SK-N-SH treated with all-trans-retinoic acid at 6 μM for 48 hours (cell line): ENCODE data around the gene PRKACB.

ENCODE experiments used
- ATAC-seq: fragments of 200-7000 bp; cut with Tn5 transposase; 3 replicates; pipeline ENCODE4 v1.9.1; 2020; ENCODE audit warnings: mild to moderate bottlenecking, moderate library complexity
- ARNTL ChIP-seq: fragments of 450-650 bp; formaldehyde crosslinking; IDR thresholded peaks from 2 replicates; pipeline ENCODE4 v1.5.0; 2020; ENCODE audit warnings: low read depth, mild to moderate bottlenecking, moderate library complexity, borderline replicate concordance
- BACH2 ChIP-seq: fragments of 250-450 bp; sonication (Bioruptor Pico); IDR thresholded peaks from 2 replicates; pipeline ENCODE4 v1.9.0; 2021; ENCODE audit warnings: mild to moderate bottlenecking, borderline replicate concordance
- CSDC2 ChIP-seq: fragments of 250-450 bp; sonication (Bioruptor Pico); IDR thresholded peaks from 2 replicates; pipeline ENCODE4 v1.5.0; 2020; ENCODE audit warnings: mild to moderate bottlenecking, moderate library complexity
- ESRRG ChIP-seq: fragments of 250-450 bp; sonication (Bioruptor Pico); IDR thresholded peaks from 2 replicates; pipeline ENCODE4 v1.6.1; 2021; ENCODE audit warnings: mild to moderate bottlenecking
- GLIS3 ChIP-seq: fragments of 250-450 bp; sonication (Bioruptor Pico); IDR thresholded peaks from 2 replicates; pipeline ENCODE4 v1.5.0; 2020; ENCODE audit warnings: mild to moderate bottlenecking, moderate library complexity
- ISL1 ChIP-seq: fragments of 250-450 bp; sonication (Bioruptor Pico); IDR thresholded peaks from 2 replicates; pipeline ENCODE4 v2.1.2; 2022; ENCODE audit warnings: mild to moderate bottlenecking, moderate library complexity
- PPARA ChIP-seq: fragments of 250-450 bp; sonication (Bioruptor Pico); IDR thresholded peaks from 2 replicates; pipeline ENCODE4 v1.5.0; 2020; ENCODE audit warnings: mild to moderate bottlenecking, borderline replicate concordance
- RARB ChIP-seq: fragments of 250-450 bp; sonication (Bioruptor Pico); IDR thresholded peaks from 2 replicates; pipeline ENCODE4 v1.8.0; 2021; ENCODE audit warnings: mild to moderate bottlenecking, moderate library complexity
- SNAI2 ChIP-seq: fragments of 250-450 bp; sonication (Bioruptor Pico); IDR thresholded peaks from 2 replicates; pipeline ENCODE4 v1.5.0; 2020; ENCODE audit warnings: mild to moderate bottlenecking, moderate library complexity
- TCF4 ChIP-seq: fragments of 250-450 bp; sonication (Bioruptor Pico); IDR thresholded peaks from 2 replicates; pipeline ENCODE4 v1.8.0; 2021; ENCODE audit warnings: mild to moderate bottlenecking, moderate library complexity, borderline replicate concordance
- TOX ChIP-seq: fragments of 250-450 bp; sonication (Bioruptor Pico); IDR thresholded peaks from 2 replicates; pipeline ENCODE4 v1.8.0; 2021; ENCODE audit warnings: mild to moderate bottlenecking, moderate library complexity, borderline replicate concordance
- TSHZ2 ChIP-seq: fragments of 250-450 bp; sonication (Bioruptor Pico); IDR thresholded peaks from 2 replicates; pipeline ENCODE4 v1.5.0; 2020; ENCODE audit warnings: mild to moderate bottlenecking, moderate library complexity
- ZC3H10 ChIP-seq: fragments of 250-450 bp; sonication (Bioruptor Pico); IDR thresholded peaks from 2 replicates; pipeline ENCODE4 v1.5.1; 2021; ENCODE audit warnings: mild to moderate bottlenecking, moderate library complexity
- ZFP3 ChIP-seq: fragments of 250-450 bp; sonication (Bioruptor Pico); IDR thresholded peaks from 2 replicates; pipeline ENCODE4 v1.5.0; 2020; ENCODE audit warnings: mild to moderate bottlenecking, moderate library complexity
- ZFP30 ChIP-seq: fragments of 450-650 bp; formaldehyde crosslinking; IDR thresholded peaks from 2 replicates; pipeline ENCODE4 v1.5.0; 2022; ENCODE audit warnings: mild to moderate bottlenecking, moderate library complexity
- ZNF565 ChIP-seq: fragments of 450-650 bp; formaldehyde crosslinking; conservative IDR thresholded peaks from 2 replicates; pipeline ENCODE4 v1.5.0; 2020; ENCODE audit warnings: low read depth, mild to moderate bottlenecking, moderate library complexity
- ZNF70 ChIP-seq: fragments of 450-650 bp; formaldehyde crosslinking; IDR thresholded peaks from 2 replicates; pipeline ENCODE4 v1.5.0; 2020; ENCODE audit warnings: mild to moderate bottlenecking, moderate library complexity
- ZNF8 ChIP-seq: fragments of 450-650 bp; formaldehyde crosslinking; IDR thresholded peaks from 2 replicates; pipeline ENCODE4 v1.5.0; 2020; ENCODE audit warnings: mild to moderate bottlenecking, moderate library complexity
- TF ChIP-seq, protein P1 (sequence below): fragments of 250-450 bp; sonication (Bioruptor Pico); IDR thresholded peaks from 2 replicates; pipeline ENCODE4 v1.5.1; 2020; ENCODE audit warnings: low read depth, mild to moderate bottlenecking, moderate library complexity
- TF ChIP-seq, protein P2 (sequence below): fragments of 250-450 bp; sonication (Bioruptor Pico); IDR thresholded peaks from 2 replicates; pipeline ENCODE4 v1.8.0; 2020; ENCODE audit warnings: mild to moderate bottlenecking, moderate library complexity, borderline replicate concordance
- TF ChIP-seq, protein P3 (sequence below): fragments of 250-450 bp; sonication (Bioruptor Pico); IDR thresholded peaks from 2 replicates; pipeline ENCODE4 v1.5.1; 2021; ENCODE audit warnings: mild to moderate bottlenecking, moderate library complexity

Gene PRKACB

DNA sequence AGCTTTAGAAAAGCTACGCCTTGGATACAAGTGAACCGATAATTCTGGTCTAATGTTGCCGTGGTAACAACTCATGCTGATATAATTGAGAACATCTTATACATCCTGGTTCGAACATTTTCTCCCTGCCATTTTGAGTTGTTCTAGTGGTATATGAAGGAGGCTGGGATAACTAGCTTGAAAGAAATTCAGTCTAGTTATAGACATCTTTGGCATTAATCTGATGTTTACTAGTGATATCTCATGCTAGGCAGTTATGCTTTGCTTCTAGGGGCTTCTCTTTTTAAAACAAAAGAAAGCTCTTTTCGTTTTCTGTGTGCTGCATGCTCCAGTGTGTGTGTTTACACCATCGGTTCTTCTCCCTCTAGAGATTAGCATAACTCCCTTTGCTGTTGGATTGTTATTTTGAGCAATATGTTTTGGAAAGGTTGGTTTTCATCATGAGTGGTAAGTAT is 20.5 kb downstream of the PRKACB start:
- ATAC-seq = peak; percentile 90
- no peak for TF ChIP-seq PPARA
- no peak for TF ChIP-seq RARB
- TF ChIP-seq CSDC2 (CRISPR knock-in tag) = no peak
- TF ChIP-seq ZNF8 = no peak
- no peak for TF ChIP-seq ZC3H10 (CRISPR knock-in tag)
- TF ChIP-seq, protein P1, sequence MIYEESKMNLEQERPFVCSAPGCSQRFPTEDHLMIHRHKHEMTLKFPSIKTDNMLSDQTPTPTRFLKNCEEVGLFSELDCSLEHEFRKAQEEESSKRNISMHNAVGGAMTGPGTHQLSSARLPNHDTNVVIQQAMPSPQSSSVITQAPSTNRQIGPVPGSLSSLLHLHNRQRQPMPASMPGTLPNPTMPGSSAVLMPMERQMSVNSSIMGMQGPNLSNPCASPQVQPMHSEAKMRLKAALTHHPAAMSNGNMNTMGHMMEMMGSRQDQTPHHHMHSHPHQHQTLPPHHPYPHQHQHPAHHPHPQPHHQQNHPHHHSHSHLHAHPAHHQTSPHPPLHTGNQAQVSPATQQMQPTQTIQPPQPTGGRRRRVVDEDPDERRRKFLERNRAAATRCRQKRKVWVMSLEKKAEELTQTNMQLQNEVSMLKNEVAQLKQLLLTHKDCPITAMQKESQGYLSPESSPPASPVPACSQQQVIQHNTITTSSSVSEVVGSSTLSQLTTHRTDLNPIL = no peak

DNA sequence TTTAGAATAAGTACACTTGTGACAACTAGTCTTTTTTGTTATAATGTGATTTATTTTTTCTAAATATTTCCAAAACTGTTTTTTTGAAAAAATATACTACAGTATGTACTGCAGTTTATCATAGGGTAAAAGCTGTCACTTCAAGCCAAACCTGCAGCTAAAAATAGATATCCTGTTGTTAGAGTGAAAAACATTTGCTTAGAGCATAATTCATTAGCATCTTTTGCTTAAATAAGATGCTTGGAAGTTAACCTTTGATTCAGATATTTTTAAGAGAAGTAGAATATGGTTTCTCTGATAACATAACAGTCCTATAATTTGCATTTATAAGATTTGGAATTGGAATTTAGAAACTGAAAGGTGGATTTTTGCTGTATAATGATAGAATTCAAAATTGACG is 21.5 kb downstream of the PRKACB start:
- no peak for ATAC-seq
- TF ChIP-seq BACH2 (no peak), CSDC2 (CRISPR knock-in tag) (no peak), SNAI2 (CRISPR knock-in tag) (no peak), ZNF8 (no peak), TOX (CRISPR knock-in tag) (no peak), ZNF70 (CRISPR knock-in tag) (no peak), RARB (no peak), PPARA (no peak), ZFP3 (no peak), ESRRG (CRISPR knock-in tag) (no peak), ARNTL (CRISPR knock-in tag) (no peak), TSHZ2 (CRISPR knock-in tag) (no peak), TCF4 (CRISPR knock-in tag) (no peak), ISL1 (CRISPR knock-in tag) (no peak), ZFP30 (CRISPR knock-in tag) (no peak), GLIS3 (CRISPR knock-in tag) (no peak), ZNF565 (no peak)
- TF ChIP-seq, protein P1 = no peak
- TF ChIP-seq, protein P2, sequence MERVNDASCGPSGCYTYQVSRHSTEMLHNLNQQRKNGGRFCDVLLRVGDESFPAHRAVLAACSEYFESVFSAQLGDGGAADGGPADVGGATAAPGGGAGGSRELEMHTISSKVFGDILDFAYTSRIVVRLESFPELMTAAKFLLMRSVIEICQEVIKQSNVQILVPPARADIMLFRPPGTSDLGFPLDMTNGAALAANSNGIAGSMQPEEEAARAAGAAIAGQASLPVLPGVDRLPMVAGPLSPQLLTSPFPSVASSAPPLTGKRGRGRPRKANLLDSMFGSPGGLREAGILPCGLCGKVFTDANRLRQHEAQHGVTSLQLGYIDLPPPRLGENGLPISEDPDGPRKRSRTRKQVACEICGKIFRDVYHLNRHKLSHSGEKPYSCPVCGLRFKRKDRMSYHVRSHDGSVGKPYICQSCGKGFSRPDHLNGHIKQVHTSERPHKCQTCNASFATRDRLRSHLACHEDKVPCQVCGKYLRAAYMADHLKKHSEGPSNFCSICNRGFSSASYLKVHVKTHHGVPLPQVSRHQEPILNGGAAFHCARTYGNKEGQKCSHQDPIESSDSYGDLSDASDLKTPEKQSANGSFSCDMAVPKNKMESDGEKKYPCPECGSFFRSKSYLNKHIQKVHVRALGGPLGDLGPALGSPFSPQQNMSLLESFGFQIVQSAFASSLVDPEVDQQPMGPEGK (CRISPR knock-in tag) = no peak
- TF ChIP-seq, protein P3, sequence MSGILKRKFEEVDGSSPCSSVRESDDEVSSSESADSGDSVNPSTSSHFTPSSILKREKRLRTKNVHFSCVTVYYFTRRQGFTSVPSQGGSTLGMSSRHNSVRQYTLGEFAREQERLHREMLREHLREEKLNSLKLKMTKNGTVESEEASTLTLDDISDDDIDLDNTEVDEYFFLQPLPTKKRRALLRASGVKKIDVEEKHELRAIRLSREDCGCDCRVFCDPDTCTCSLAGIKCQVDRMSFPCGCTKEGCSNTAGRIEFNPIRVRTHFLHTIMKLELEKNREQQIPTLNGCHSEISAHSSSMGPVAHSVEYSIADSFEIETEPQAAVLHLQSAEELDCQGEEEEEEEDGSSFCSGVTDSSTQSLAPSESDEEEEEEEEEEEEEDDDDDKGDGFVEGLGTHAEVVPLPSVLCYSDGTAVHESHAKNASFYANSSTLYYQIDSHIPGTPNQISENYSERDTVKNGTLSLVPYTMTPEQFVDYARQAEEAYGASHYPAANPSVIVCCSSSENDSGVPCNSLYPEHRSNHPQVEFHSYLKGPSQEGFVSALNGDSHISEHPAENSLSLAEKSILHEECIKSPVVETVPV (CRISPR knock-in tag) = no peak

- no peak for ATAC-seq
- TF ChIP-seq ZC3H10 (CRISPR knock-in tag) (no peak), ZFP30 (CRISPR knock-in tag) (no peak), PPARA (no peak), BACH2 (no peak), TCF4 (CRISPR knock-in tag) (no peak), ESRRG (CRISPR knock-in tag) (no peak), ZNF70 (CRISPR knock-in tag) (no peak), TSHZ2 (CRISPR knock-in tag) (no peak)
- TF ChIP-seq, protein P2 (CRISPR knock-in tag) = no peak
- TF ChIP-seq, protein P3 (CRISPR knock-in tag) = no peak
These were observed 22.7 kb downstream of the PRKACB start for GRCh38 chr1:84166797-84167196.
